ENCODE results near the gene BCL6. TPM values are rescaled to one million over a fixed set of nuclear protein-coding genes. Genes with fewer than 3 reads are reported as not detected.

The BCL6 gene
- total and polyA plus RNA-seq, 4 donors, result 7.8 to 71.8 (median 13.3) TPM

- no peaks in the 10 kb centered on the region for H3K36me3 ChIP-seq (ENCODE audit: control insufficient read depth in 4 of 4, insufficient read depth in 3 of 4, low read depth in 1 of 4, low read length in 3 of 4)
- 87% methylated on average over 8 of the region's 8 CpGs for WGBS
- H3K27ac ChIP-seq (ENCODE audit: low read depth in 1 of 2, low read length in 2 of 2), result no peak overlapping the region
- H3K9me3 ChIP-seq (ENCODE audit: control insufficient read depth in 4 of 4, low read length in 3 of 4), result no peaks in the 10 kb centered on the region
- H3K4me1 ChIP-seq (ENCODE audit: control insufficient read depth in 4 of 4, insufficient read depth in 4 of 4, low read length in 3 of 4), result no peaks in the 10 kb centered on the region
- H3K4me3 ChIP-seq (ENCODE audit: low read depth in 1 of 3, low read length in 3 of 3), result no peak overlapping the region
- H3K9ac ChIP-seq (ENCODE audit: low read depth in 1 of 2, low read length in 2 of 2), result no peak overlapping the region
- no peaks in the 10 kb centered on the region for H3K27me3 ChIP-seq (ENCODE audit: control insufficient read depth in 4 of 4, insufficient read depth in 4 of 4, low read length in 3 of 4)
- no peak for DNase-seq (ENCODE audit: low spot score)
- TF ChIP-seq MAX (IDR thresholded peaks at IDR 0.05) (no peak), SP1 (IDR thresholded peaks at IDR 0.05) (no peak), JUND (IDR thresholded peaks at IDR 0.05) (no peak), HNF4G (IDR thresholded peaks at IDR 0.05) (no peak), TAF1 (conservative IDR thresholded peaks at IDR 0.05) (no peak), FOXA1 (IDR thresholded peaks at IDR 0.05) (no peak), HNF4A (conservative IDR thresholded peaks at IDR 0.05) (no peak), YY1 (IDR thresholded peaks at IDR 0.05) (no peak)
- TF ChIP-seq, protein P1, sequence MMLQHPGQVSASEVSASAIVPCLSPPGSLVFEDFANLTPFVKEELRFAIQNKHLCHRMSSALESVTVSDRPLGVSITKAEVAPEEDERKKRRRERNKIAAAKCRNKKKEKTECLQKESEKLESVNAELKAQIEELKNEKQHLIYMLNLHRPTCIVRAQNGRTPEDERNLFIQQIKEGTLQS (IDR thresholded peaks at IDR 0.05), result no peak
- TF ChIP-seq, protein P2, sequence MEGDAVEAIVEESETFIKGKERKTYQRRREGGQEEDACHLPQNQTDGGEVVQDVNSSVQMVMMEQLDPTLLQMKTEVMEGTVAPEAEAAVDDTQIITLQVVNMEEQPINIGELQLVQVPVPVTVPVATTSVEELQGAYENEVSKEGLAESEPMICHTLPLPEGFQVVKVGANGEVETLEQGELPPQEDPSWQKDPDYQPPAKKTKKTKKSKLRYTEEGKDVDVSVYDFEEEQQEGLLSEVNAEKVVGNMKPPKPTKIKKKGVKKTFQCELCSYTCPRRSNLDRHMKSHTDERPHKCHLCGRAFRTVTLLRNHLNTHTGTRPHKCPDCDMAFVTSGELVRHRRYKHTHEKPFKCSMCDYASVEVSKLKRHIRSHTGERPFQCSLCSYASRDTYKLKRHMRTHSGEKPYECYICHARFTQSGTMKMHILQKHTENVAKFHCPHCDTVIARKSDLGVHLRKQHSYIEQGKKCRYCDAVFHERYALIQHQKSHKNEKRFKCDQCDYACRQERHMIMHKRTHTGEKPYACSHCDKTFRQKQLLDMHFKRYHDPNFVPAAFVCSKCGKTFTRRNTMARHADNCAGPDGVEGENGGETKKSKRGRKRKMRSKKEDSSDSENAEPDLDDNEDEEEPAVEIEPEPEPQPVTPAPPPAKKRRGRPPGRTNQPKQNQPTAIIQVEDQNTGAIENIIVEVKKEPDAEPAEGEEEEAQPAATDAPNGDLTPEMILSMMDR (IDR thresholded peaks at IDR 0.05; ENCODE audit: low read depth, low read length, missing input control), result no peak
Measured at GRCh38 chr3:187774185-187774789, 29.0 kb upstream of the BCL6 start.

- no peaks in the 10 kb centered on the region for H3K9me3 ChIP-seq (ENCODE audit: control insufficient read depth in 4 of 4, low read length in 3 of 4)
- no peaks in the 10 kb centered on the region for H3K27me3 ChIP-seq (ENCODE audit: control insufficient read depth in 4 of 4, insufficient read depth in 4 of 4, low read length in 3 of 4)
- no peak overlapping the region for H3K9ac ChIP-seq (ENCODE audit: low read depth in 1 of 2, low read length in 2 of 2)
- WGBS, result 91% methylated on average over 19 of the region's 19 CpGs
- H3K27ac ChIP-seq (ENCODE audit: low read depth in 1 of 2, low read length in 2 of 2), result no peak overlapping the region
- no peak for DNase-seq (ENCODE audit: low spot score)
- no peaks in the 10 kb centered on the region for H3K36me3 ChIP-seq (ENCODE audit: control insufficient read depth in 4 of 4, insufficient read depth in 3 of 4, low read depth in 1 of 4, low read length in 3 of 4)
- TF ChIP-seq JUND (IDR thresholded peaks at IDR 0.05) (no peak), TAF1 (conservative IDR thresholded peaks at IDR 0.05) (no peak), EGR1 (IDR thresholded peaks at IDR 0.05; ENCODE audit: low read depth in 2 of 2) (no peak), YY1 (IDR thresholded peaks at IDR 0.05) (no peak), HNF4G (IDR thresholded peaks at IDR 0.05) (no peak), RAD21 (IDR thresholded peaks at IDR 0.05) (no peak), GABPA (IDR thresholded peaks at IDR 0.05 in 1 of 2, conservative IDR thresholded peaks at IDR 0.05 in 1 of 2) (no peak), NR2F2 (IDR thresholded peaks at IDR 0.05) (no peak), FOXA2 (IDR thresholded peaks at IDR 0.05) (no peak), MAX (IDR thresholded peaks at IDR 0.05) (no peak), FOXA1 (IDR thresholded peaks at IDR 0.05) (no peak), RXRA (IDR thresholded peaks at IDR 0.05) (no peak), SP1 (IDR thresholded peaks at IDR 0.05) (no peak)
- TF ChIP-seq, protein P1 (IDR thresholded peaks at IDR 0.05), result no peak
- TF ChIP-seq, protein P3, sequence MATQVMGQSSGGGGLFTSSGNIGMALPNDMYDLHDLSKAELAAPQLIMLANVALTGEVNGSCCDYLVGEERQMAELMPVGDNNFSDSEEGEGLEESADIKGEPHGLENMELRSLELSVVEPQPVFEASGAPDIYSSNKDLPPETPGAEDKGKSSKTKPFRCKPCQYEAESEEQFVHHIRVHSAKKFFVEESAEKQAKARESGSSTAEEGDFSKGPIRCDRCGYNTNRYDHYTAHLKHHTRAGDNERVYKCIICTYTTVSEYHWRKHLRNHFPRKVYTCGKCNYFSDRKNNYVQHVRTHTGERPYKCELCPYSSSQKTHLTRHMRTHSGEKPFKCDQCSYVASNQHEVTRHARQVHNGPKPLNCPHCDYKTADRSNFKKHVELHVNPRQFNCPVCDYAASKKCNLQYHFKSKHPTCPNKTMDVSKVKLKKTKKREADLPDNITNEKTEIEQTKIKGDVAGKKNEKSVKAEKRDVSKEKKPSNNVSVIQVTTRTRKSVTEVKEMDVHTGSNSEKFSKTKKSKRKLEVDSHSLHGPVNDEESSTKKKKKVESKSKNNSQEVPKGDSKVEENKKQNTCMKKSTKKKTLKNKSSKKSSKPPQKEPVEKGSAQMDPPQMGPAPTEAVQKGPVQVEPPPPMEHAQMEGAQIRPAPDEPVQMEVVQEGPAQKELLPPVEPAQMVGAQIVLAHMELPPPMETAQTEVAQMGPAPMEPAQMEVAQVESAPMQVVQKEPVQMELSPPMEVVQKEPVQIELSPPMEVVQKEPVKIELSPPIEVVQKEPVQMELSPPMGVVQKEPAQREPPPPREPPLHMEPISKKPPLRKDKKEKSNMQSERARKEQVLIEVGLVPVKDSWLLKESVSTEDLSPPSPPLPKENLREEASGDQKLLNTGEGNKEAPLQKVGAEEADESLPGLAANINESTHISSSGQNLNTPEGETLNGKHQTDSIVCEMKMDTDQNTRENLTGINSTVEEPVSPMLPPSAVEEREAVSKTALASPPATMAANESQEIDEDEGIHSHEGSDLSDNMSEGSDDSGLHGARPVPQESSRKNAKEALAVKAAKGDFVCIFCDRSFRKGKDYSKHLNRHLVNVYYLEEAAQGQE (IDR thresholded peaks at IDR 0.05), result no peak
- TF ChIP-seq, protein P2 (IDR thresholded peaks at IDR 0.05; ENCODE audit: low read depth, low read length, missing input control), result no peak
- no peaks in the 10 kb centered on the region for H3K4me1 ChIP-seq (ENCODE audit: control insufficient read depth in 4 of 4, insufficient read depth in 4 of 4, low read length in 3 of 4)
- no peak overlapping the region for H3K4me3 ChIP-seq (ENCODE audit: low read depth in 1 of 3, low read length in 3 of 3)
Measured at GRCh38 chr3:187773233-187774184, 28.2 kb upstream of the BCL6 start.

All from liver (tissue), 9 donors.